ENCODE results near the gene NOTCH3.

Gene NOTCH3

DNA sequence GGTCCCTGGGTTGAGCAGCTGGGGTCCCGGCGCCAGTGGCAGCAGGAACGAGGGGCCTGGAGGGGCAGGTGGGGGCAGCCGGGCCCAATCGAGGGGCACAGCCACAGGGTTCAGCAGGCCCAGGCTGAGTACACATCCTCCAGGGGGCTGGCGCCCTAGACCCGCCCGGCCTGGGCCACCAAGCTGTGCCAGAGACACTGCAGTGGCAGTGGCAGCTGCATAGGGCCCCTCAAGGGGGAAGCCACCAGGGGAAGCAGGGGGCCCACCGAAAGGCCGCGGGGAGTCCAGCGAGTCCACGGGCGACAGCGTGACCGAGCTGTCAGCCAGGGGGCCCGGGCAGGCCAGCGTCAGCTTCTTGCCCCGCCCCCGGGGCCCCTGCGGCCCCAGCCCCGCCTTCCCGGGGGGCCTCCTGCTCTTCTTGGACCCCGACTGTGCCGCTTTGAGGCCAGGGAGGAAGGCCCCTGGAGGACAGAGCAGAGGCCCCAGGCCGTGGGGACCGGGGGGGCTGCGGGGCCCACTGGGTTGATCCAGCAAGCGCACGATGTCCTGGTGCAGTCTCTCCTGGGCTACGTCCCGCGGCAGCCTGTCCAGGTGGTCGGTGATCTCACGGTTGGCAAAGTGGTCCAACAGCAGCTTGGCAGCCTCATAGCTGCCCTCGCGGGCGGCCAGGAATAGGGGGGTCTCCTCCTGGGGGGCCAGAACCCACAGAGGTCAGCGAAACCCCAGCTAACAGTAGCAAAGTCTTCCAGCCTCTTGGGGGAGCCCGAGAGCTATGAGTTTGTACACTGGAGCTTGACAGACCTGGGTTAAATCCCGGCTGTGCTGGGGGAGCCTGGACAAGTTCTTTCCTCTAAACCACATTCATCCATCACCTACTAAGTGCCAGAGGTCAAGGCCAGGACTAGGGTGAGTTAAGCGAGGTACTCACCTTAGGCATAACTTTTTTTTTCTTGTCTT is 39.5 kb downstream of the NOTCH3 start:
- FAIRE-seq (no peak), DNase-seq (ENCODE audit: low spot score) (no peak)

DNA sequence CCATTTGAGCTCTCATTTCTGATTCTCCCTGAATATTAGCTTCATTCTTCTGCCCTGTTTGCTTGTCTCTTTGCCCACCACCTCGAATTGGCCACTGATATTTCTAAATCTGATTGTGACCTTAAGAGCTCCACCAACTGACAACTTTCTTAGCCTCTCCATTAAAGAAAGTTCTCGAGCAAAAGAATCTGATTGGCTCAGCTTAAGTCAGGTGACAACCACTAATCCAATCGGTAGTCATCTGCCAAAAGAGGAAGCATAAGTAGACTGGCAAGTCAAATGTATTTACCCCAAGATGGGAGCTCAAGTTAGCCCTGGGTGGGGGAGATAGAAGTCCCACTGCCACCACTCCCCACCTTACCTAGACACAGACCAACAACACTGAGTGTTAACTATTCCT is 41.5 kb downstream of the NOTCH3 start:
- DNase-seq (ENCODE audit: low spot score) (no peak), FAIRE-seq (no peak)

DNA sequence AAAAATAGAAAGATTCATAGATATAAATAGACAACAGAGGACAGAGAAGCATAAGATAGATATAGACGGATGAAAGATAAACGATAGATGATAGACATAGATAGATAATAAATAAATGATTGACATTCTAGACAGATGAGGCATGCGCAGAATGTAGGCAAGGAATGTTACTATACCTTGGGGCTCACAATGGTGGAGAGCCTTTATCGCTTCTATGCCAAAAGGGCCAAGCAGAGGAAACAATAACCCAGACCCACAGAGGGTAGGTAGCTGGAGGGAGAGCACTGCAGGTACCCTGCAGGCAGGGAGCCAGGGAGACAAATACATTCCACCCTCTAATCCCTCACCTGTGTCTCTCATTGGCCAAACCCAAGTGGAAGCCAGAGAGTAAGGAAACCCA is 44.4 kb downstream of the NOTCH3 start:
- FAIRE-seq (no peak), DNase-seq (ENCODE audit: low spot score) (no peak)

- no peak for FAIRE-seq
These were observed 45.5 kb downstream of the NOTCH3 start for GRCh38 chr19:15155296-15155695.

DNA sequence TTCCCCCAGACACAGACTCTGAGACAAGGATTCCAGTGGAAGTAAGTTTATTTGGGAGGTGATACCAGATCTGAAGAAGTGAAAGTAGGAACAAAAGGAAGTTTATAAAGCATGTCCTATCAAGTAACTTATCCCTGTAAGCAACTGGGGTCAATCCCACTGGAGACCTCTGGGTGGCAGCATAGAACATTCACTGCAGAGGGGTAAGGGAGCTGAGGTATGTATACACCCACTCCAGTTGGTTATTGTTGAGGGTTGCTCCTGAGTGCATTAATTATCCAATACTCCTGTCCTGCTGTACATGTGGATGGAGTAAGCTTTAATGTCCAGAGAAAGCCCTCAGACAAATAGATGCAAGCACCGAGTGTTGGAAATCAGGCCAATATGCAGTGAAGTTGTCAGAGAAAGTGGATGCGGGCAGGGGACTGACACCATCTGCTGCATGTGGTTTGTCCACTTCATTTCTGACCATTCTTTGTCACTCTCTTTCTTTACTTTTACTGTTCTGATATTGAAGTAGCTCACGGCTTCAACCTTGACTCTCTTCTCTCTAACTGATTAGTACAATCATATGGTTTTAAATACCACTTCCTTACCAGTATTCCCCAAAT is 46.7 kb downstream of the NOTCH3 start:
- DNase-seq (ENCODE audit: low spot score), result no peak
- FAIRE-seq, result no peak

More at GRCh38 chr19:15155296-15155695, 45.5 kb downstream of the NOTCH3 start:
- DNase-seq (ENCODE audit: low spot score), result no peak

DNA sequence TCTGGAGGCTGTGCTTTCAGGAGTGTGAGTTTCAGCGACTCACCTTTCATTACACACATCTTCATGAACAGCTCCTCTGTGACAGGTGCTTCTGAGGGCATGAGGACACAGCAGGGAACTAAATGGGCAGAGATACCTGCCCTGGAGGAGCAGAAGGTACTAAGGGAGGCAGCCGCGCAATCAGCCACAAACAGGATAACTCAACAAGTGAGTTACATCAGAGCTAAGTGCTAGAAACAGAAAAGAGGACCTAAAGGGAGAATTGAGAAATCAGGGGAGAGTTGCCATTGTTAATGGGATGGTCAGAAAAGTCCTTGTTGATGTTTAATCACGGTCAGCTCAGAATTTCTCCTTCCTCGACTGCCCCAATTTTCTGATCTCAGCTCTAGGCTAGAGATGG is 51.1 kb downstream of the NOTCH3 start:
- no peak for DNase-seq (ENCODE audit: low spot score)
- FAIRE-seq, result no peak

DNA sequence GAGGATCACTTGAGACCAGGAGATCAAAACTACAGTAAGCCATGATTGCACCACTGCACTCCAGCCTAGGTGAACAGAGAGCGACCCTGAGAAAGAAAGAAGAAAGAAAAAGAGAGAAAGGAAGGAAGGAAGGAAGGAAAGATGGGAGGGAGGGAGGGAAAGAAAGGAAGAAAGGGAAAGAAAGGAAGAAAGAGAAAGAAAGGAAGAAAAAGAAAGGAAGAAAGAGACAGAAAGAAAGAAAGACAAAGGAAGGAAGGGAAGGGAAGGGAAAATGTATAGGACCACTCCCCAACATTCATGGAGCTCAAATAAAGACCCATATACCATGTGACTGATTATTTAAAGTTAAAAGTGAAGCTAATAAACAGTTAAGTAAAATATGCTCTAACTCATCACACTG is 53.7 kb downstream of the NOTCH3 start:
- no peak for DNase-seq (ENCODE audit: low spot score)

GRCh38 chr19:15144046-15144646 is 56.6 kb downstream of the NOTCH3 start:
- DNase-seq (ENCODE audit: low spot score), result no peak
- no peak for FAIRE-seq

More for the DNA sequence above, 53.7 kb downstream of the NOTCH3 start:
- no peak for FAIRE-seq

- FAIRE-seq (no peak), DNase-seq (ENCODE audit: low spot score) (no peak)
These were observed 58.5 kb downstream of the NOTCH3 start for GRCh38 chr19:15142313-15142712.

- DNase-seq (ENCODE audit: low spot score) (no peak), FAIRE-seq (no peak)
These were observed 59.7 kb downstream of the NOTCH3 start for GRCh38 chr19:15141143-15141542.

- FAIRE-seq (no peak), DNase-seq (ENCODE audit: low spot score) (no peak)
These were observed 62.4 kb downstream of the NOTCH3 start for GRCh38 chr19:15138427-15138826.

GRCh38 chr19:15137777-15138176 is 63.0 kb downstream of the NOTCH3 start:
- DNase-seq (ENCODE audit: low spot score), result no peak
- FAIRE-seq, result no peak

GRCh38 chr19:15136234-15136954 is 64.4 kb downstream of the NOTCH3 start:
- no peak for FAIRE-seq
- DNase-seq (ENCODE audit: low spot score), result no peak

GRCh38 chr19:15129856-15130585 is 70.8 kb downstream of the NOTCH3 start:
- FAIRE-seq (no peak), DNase-seq (ENCODE audit: low spot score) (no peak)

GRCh38 chr19:15128162-15128770 is 72.5 kb downstream of the NOTCH3 start:
- no peak for DNase-seq (ENCODE audit: low spot score)
- FAIRE-seq, result no peak

GRCh38 chr19:15126131-15126910 is 74.5 kb downstream of the NOTCH3 start:
- FAIRE-seq, result no peak
- no peak for DNase-seq (ENCODE audit: low spot score)

GRCh38 chr19:15125232-15126067 is 75.3 kb downstream of the NOTCH3 start:
- DNase-seq (ENCODE audit: low spot score) (peak; percentile 94), FAIRE-seq (peak; percentile 87)

GRCh38 chr19:15124572-15125231 is 76.1 kb downstream of the NOTCH3 start:
- DNase-seq (ENCODE audit: low spot score) (no peak), FAIRE-seq (no peak)

Data from RCC 7860 (cell line).